HFF-Myc (cell line): ENCODE results near the gene LRRIQ3.

ENCODE experiments used
- DNase-seq: peaks from one replicate; pipeline ENCODE4 v3.0.0-alpha.2; 2011; ENCODE audit warnings: low read depth; ENCODE audit errors: extremely low read depth
- H3K4me3 ChIP-seq: replicated peaks from 2 replicates; pipeline ENCODE4 v1.5.1; 2011; ENCODE audit warnings: low read depth, mild to moderate bottlenecking, control low read depth, low read length
- TF ChIP-seq, protein P1 (sequence below): IDR thresholded peaks from 2 replicates; pipeline ENCODE4 v1.5.1; 2012; ENCODE audit warnings: mild to moderate bottlenecking, low read depth, low read length, control low read depth; ENCODE audit errors: missing control alignments

The LRRIQ3 gene

GRCh38 chr1:74197657-74198552, at the start of gene LRRIQ3, which contains the start of gene FPGT:
Gene LRRIQ3 (minus strand): TSS chr1:74198176. CDS start chr1:74183684, 14,492 bp downstream.
Gene FPGT (plus strand): TSS chr1:74198242. CDS start chr1:74198279, 37 bp downstream.
- peak within 1 kb of the TSS; percentile 56 for H3K4me3 ChIP-seq
- TF ChIP-seq, protein P1, sequence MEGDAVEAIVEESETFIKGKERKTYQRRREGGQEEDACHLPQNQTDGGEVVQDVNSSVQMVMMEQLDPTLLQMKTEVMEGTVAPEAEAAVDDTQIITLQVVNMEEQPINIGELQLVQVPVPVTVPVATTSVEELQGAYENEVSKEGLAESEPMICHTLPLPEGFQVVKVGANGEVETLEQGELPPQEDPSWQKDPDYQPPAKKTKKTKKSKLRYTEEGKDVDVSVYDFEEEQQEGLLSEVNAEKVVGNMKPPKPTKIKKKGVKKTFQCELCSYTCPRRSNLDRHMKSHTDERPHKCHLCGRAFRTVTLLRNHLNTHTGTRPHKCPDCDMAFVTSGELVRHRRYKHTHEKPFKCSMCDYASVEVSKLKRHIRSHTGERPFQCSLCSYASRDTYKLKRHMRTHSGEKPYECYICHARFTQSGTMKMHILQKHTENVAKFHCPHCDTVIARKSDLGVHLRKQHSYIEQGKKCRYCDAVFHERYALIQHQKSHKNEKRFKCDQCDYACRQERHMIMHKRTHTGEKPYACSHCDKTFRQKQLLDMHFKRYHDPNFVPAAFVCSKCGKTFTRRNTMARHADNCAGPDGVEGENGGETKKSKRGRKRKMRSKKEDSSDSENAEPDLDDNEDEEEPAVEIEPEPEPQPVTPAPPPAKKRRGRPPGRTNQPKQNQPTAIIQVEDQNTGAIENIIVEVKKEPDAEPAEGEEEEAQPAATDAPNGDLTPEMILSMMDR = no peak
- peak; percentile 83 for DNase-seq

DNA sequence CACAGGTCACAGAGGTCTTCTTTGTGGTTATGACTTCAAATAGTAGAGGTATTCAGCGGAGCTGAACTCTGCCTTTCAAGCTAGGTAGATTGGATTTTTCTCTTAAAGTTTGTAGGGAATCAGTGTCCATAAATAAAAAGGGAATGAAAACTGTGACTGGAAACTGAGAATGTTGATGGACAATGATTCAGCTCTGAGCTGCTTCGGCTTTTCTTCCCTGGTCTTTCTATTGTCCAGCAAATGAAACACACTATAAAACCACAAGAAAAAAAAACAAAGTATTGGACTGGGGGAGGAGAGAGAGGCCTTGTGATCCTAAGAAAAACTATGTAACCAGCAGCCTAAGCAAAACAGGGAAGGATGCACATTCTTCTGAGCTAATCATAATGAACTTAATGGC, 48.3 kb upstream of the LRRIQ3 start:
- TF ChIP-seq, protein P1 = no peak
- DNase-seq = no peak
- H3K4me3 ChIP-seq = no peak overlapping the region

DNA sequence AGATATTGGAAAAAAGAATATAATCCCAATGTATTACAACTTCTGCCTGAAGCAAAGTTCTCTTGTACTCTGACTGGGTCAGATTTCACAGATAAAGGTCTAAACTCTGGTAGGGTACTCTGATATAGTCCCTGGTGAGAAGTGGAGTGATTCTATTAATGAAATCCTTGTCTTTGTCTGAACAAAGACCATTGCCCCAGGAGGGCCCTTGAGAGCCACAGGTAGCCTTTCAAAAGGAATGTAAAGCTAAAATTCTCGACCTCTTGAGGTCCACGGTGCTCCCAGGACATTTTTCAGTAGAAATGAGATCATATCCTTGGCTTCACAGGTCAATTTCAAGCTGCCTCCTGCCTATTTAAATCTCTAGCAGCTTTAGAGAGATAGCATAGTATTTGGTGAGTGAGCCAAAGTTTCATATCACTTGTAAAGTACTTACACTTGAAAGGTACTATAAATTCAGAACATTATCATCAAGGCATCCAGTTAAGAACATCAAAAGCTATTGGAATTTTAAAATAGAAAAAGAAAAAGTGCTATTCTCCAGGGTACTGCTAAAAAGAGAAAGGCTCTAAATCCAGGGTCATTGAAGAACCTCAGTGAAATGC, 47.3 kb upstream of the LRRIQ3 start:
- TF ChIP-seq, protein P1 = no peak
- no peak for DNase-seq
- H3K4me3 ChIP-seq = no peak overlapping the region

- H3K4me3 ChIP-seq = no peak overlapping the region
- no peak for DNase-seq
- TF ChIP-seq, protein P1 = no peak
These were observed 39.8 kb upstream of the LRRIQ3 start for GRCh38 chr1:74237787-74238186.

- DNase-seq = no peak
- TF ChIP-seq, protein P1 = no peak
- no peak overlapping the region for H3K4me3 ChIP-seq
These were observed 39.1 kb upstream of the LRRIQ3 start for GRCh38 chr1:74237035-74237434.

DNA sequence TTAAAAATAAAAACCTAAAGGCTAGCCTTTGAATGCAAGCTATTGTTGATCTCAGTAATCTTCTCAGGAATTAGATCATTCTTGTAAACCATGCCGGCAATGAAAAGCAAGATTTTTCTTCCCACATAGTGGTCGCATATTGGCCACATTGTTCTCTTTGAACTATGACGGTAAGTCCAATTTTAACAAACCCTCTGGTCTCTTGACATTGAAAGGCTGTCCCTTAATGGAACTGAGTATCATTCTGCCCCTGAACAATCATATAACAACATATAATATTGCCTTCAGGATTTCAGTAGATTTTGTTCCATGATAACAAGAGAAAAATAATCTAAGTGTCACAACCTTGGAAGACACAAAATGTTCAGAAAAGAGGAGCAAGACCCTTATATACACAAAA, 38.5 kb upstream of the LRRIQ3 start:
- no peak overlapping the region for H3K4me3 ChIP-seq
- no peak for DNase-seq
- TF ChIP-seq, protein P1 = no peak
